Measurements from ENCODE around the gene LCE1B. TPM values are rescaled to one million over a fixed set of nuclear protein-coding genes. Genes with fewer than 3 reads are reported as not detected.

The LCE1B gene
- total RNA-seq, 2 experiments from 2014 or later, result not detected

DNA sequence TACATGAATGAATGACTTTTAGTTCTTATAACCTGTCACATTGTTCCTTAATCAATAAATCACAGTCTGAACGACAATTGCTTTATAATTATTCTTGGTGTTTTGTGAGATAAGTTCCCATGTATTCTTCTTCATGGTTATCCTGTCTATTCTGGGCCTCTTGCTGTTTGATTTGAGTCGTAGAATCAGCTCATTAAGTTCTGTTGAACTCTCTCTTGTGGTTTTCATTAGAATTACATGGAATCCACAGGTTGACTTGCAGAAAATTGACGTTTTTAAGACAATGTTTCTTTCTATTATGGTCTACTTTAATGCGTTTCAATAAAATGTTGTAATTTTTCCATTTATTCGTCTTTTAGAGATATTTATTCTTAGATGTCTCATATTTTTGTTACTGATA lies 11.5 kb downstream of the LCE1B start:
- CTCF ChIA-PET, result no interaction called here
- no peaks in the 10 kb centered on the region for H3K9me3 Mint-ChIP-seq (ENCODE audit: low read depth)
- H3K4me1 Mint-ChIP-seq, result no peaks in the 10 kb centered on the region
- peaks cover 16% of the 10 kb centered on the region for H3K27me3 Mint-ChIP-seq
- no peak overlapping the region for H3K27ac Mint-ChIP-seq
- no peaks in the 10 kb centered on the region for H3K36me3 Mint-ChIP-seq
- DNase-seq, result no peak
- no peak for ATAC-seq
- H3K4me3 Mint-ChIP-seq, result no peak overlapping the region

GRCh38 chr1:152824964-152825363 lies 13.2 kb downstream of the LCE1B start:
- Mint-ChIP-seq H3K36me3 (no peaks in the 10 kb centered on the region), H3K27ac (no peak overlapping the region), H3K4me1 (no peaks in the 10 kb centered on the region), H3K4me3 (no peak overlapping the region), H3K9me3 (ENCODE audit: low read depth) (no peaks in the 10 kb centered on the region), H3K27me3 (peaks cover 22% of the 10 kb centered on the region)
- CTCF ChIA-PET, result no interaction called here
- no peak for DNase-seq
- ATAC-seq, result no peak

DNA sequence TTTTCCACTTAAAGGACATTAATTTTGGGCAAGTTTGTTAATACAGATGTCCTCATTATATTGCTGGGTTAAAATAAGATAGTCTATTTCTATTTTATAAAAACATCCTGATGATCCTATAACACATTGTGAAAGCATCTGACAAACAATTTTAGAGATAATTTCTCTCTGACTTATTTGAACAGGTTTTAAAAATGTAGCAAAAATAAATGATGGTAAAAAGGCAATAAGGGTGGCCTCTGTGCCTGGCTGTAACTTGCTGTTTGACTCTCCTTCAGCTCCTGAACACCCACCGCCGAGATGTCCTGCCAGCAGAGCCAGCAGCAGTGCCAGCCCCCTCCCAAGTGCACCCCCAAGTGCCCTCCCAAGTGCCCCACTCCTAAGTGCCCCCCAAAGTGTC lies 15.4 kb downstream of the LCE1B start, which contains the start of gene LCE1A:
LCE1A (plus strand) TSS at position 301 of the 400 bp plus-strand sequence; CDS start at position 301, 0 bp downstream.
- DNase-seq (no peak), ATAC-seq (no peak)
- Mint-ChIP-seq H3K4me1 (no peaks in the 10 kb centered on the region), H3K36me3 (no peaks in the 10 kb centered on the region), H3K9me3 (ENCODE audit: low read depth) (no peaks in the 10 kb centered on the region), H3K4me3 (no peak within 1 kb of the TSS), H3K27ac (no peak within 1 kb of the TSS), H3K27me3 (peaks cover 21% of the 10 kb centered on the region)
- CTCF ChIA-PET, result no interaction called here

DNA sequence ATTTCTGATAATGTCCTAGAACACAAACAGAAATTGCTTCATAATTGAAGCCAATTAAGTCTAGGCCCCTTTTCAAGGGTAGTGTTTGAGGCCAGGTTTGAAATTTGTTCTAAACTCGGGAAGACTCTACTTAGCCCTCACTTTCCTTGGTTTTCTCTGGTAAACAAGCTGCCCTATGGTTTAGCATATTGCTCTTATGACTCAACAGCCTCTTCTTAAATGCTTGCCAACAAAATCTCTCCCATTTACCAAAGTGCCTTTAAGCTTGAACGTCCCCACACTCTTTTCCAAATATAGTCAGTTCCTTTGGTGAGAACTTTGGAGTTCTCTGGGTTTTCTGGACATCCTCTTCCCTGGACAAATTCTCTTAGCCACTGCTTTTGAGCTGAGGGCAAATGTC lies 25.1 kb downstream of the LCE1B start:
- ATAC-seq, result no peak
- H3K27ac Mint-ChIP-seq, result no peak overlapping the region
- no peaks in the 10 kb centered on the region for H3K36me3 Mint-ChIP-seq
- no peak for DNase-seq
- H3K27me3 Mint-ChIP-seq, result peaks cover 7% of the 10 kb centered on the region
- no peaks in the 10 kb centered on the region for H3K9me3 Mint-ChIP-seq (ENCODE audit: low read depth)
- no peaks in the 10 kb centered on the region for H3K4me1 Mint-ChIP-seq
- CTCF ChIA-PET, result interaction anchor here (1.2 to 1.8 kb wide), 2 partner anchors 10 to 19 kb away, joined by 3 to 4 read pairs; no protein-coding TSS in a partner anchor
- no peak overlapping the region for H3K4me3 Mint-ChIP-seq

- CTCF ChIA-PET, result no interaction called here
- ATAC-seq, result no peak
Measured at GRCh38 chr1:152842556-152842955, 30.8 kb downstream of the LCE1B start, which contains the start of gene LCE6A. Gene LCE6A, plus strand, starts transcription at chr1:152842856. Its CDS starts 665 bp downstream, at chr1:152843521.

GRCh38 chr1:152855661-152856060 lies 43.9 kb downstream of the LCE1B start:
- ATAC-seq (no peak), DNase-seq (no peak)
- no peaks in the 10 kb centered on the region for H3K4me1 Mint-ChIP-seq
- no peaks in the 10 kb centered on the region for H3K9me3 Mint-ChIP-seq (ENCODE audit: low read depth)
- CTCF ChIA-PET, result interaction anchor here (1.4 kb wide), 1 partner anchor 18 kb away, joined by 4 read pairs; no protein-coding TSS in a partner anchor
- no peaks in the 10 kb centered on the region for H3K36me3 Mint-ChIP-seq
- H3K27ac Mint-ChIP-seq, result no peak overlapping the region
- no peak overlapping the region for H3K4me3 Mint-ChIP-seq
- H3K27me3 Mint-ChIP-seq, result no peaks in the 10 kb centered on the region

More at GRCh38 chr1:152842556-152842955, 30.8 kb downstream of the LCE1B start, which contains the start of gene LCE6A:
- peaks cover 8% of the 10 kb centered on the region for H3K27me3 Mint-ChIP-seq
- DNase-seq, result no peak
- H3K4me3 Mint-ChIP-seq, result no peak within 1 kb of the TSS
- H3K27ac Mint-ChIP-seq, result no peak within 1 kb of the TSS
- no peaks in the 10 kb centered on the region for H3K9me3 Mint-ChIP-seq (ENCODE audit: low read depth)
- no peaks in the 10 kb centered on the region for H3K36me3 Mint-ChIP-seq
- no peaks in the 10 kb centered on the region for H3K4me1 Mint-ChIP-seq

- Mint-ChIP-seq H3K27ac (no peak overlapping the region), H3K4me1 (no peaks in the 10 kb centered on the region), H3K36me3 (no peaks in the 10 kb centered on the region), H3K9me3 (ENCODE audit: low read depth) (no peaks in the 10 kb centered on the region), H3K27me3 (peaks cover 4% of the 10 kb centered on the region), H3K4me3 (no peak overlapping the region)
- CTCF ChIA-PET, result no interaction called here
- DNase-seq, result no peak
- no peak for ATAC-seq
Measured at GRCh38 chr1:152858062-152858461, 46.3 kb downstream of the LCE1B start.

GRCh38 chr1:152859696-152860095 lies 47.9 kb downstream of the LCE1B start, which contains the start of gene LCE7A:
Gene LCE7A, plus strand, starts transcription at chr1:152859996. Its CDS starts 702 bp downstream, at chr1:152860698.
- no peak within 1 kb of the TSS for H3K4me3 Mint-ChIP-seq
- DNase-seq (no peak), ATAC-seq (no peak)
- H3K27me3 Mint-ChIP-seq, result peaks cover 4% of the 10 kb centered on the region
- no peaks in the 10 kb centered on the region for H3K9me3 Mint-ChIP-seq (ENCODE audit: low read depth)
- no peak within 1 kb of the TSS for H3K27ac Mint-ChIP-seq
- CTCF ChIA-PET, result interaction anchor here (0.9 kb wide), 1 partner anchor 11 kb away, joined by 3 read pairs; no protein-coding TSS in a partner anchor
- H3K36me3 Mint-ChIP-seq, result no peaks in the 10 kb centered on the region
- H3K4me1 Mint-ChIP-seq, result no peaks in the 10 kb centered on the region

GRCh38 chr1:152860129-152860528 lies 48.4 kb downstream of the LCE1B start:
- peaks cover 4% of the 10 kb centered on the region for H3K27me3 Mint-ChIP-seq
- ATAC-seq (no peak), DNase-seq (no peak)
- no peak overlapping the region for H3K27ac Mint-ChIP-seq
- no peaks in the 10 kb centered on the region for H3K9me3 Mint-ChIP-seq (ENCODE audit: low read depth)
- CTCF ChIA-PET, result interaction anchor here (0.9 kb wide), 1 partner anchor 11 kb away, joined by 3 read pairs; no protein-coding TSS in a partner anchor
- no peak overlapping the region for H3K4me3 Mint-ChIP-seq
- no peaks in the 10 kb centered on the region for H3K4me1 Mint-ChIP-seq
- H3K36me3 Mint-ChIP-seq, result no peaks in the 10 kb centered on the region

GRCh38 chr1:152861374-152861773 lies 49.6 kb downstream of the LCE1B start:
- H3K9me3 Mint-ChIP-seq (ENCODE audit: low read depth), result no peaks in the 10 kb centered on the region
- CTCF ChIA-PET, result no interaction called here
- ATAC-seq, result no peak
- H3K4me3 Mint-ChIP-seq, result no peak overlapping the region
- no peaks in the 10 kb centered on the region for H3K36me3 Mint-ChIP-seq
- DNase-seq, result no peak
- no peak overlapping the region for H3K27ac Mint-ChIP-seq
- H3K4me1 Mint-ChIP-seq, result no peaks in the 10 kb centered on the region
- H3K27me3 Mint-ChIP-seq, result peaks cover 4% of the 10 kb centered on the region

Other genes with a start within 250 kb of the LCE1B start
- not detected for gene LCE3E, start 245.2 kb upstream of the LCE1B start, total RNA-seq
- not detected for gene LCE3D, start 231.5 kb upstream of the LCE1B start, total RNA-seq
- not detected for gene LCE3C, start 211.7 kb upstream of the LCE1B start, total RNA-seq
- not detected for gene LCE3B, start 198.2 kb upstream of the LCE1B start, total RNA-seq
- gene LCE3A, start 188.9 kb upstream of the LCE1B start, total RNA-seq, result not detected
- not detected for gene LCE2D, start 148.6 kb upstream of the LCE1B start, total RNA-seq
- not detected for gene LCE2C, start 136.7 kb upstream of the LCE1B start, total RNA-seq
- gene LCE2B, start 125.8 kb upstream of the LCE1B start, total RNA-seq, result not detected
- gene LCE2A, start 113.6 kb upstream of the LCE1B start, total RNA-seq, result not detected
- not detected for gene LCE4A, start 103.8 kb upstream of the LCE1B start, total RNA-seq
- not detected for gene KPRP, start 53.9 kb upstream of the LCE1B start, total RNA-seq
- not detected for gene LCE1F, start 36.8 kb upstream of the LCE1B start, total RNA-seq
- not detected for gene LCE1E, start 25.7 kb upstream of the LCE1B start, total RNA-seq
- not detected for gene LCE1D, start 15.2 kb upstream of the LCE1B start, total RNA-seq
- not detected for gene LCE1C, start 5.3 kb upstream of the LCE1B start, total RNA-seq
- not detected for gene LCE1A, start 15.5 kb downstream of the LCE1B start, total RNA-seq
- not detected for gene LCE6A, start 30.9 kb downstream of the LCE1B start, total RNA-seq
- gene LCE7A, start 48.0 kb downstream of the LCE1B start, total RNA-seq, result not detected
- gene SMCP, start 66.4 kb downstream of the LCE1B start, total RNA-seq, result not detected
- gene IVL, start 96.6 kb downstream of the LCE1B start, total RNA-seq, result not detected
- gene SPRR5, start 135.2 kb downstream of the LCE1B start, total RNA-seq, result not detected
- not detected for gene SPRR4, start 158.7 kb downstream of the LCE1B start, total RNA-seq
- gene SPRR1A, start 172.1 kb downstream of the LCE1B start, total RNA-seq, result not detected
- gene SPRR3, start 189.8 kb downstream of the LCE1B start, total RNA-seq, result not detected
- not detected for gene SPRR1B, start 219.2 kb downstream of the LCE1B start, total RNA-seq
- gene SPRR2D, start 229.1 kb downstream of the LCE1B start, total RNA-seq, result not detected
- gene SPRR2A, start 245.5 kb downstream of the LCE1B start, total RNA-seq, result not detected

All from activated CD8-positive, alpha-beta memory T cell treated with anti-CD3 and anti-CD28 coated beads, Interleukin-2, amount 10 ng/mL, durations not matched to agents 7 days and 5 days (primary cell).